ENCODE measurements around the gene FNDC3B.

The FNDC3B gene

GRCh38 chr3:172154768-172155664 is 115.6 kb downstream of the FNDC3B start:
- DNase-seq = no peak

- DNase-seq = no peak
Measured at GRCh38 chr3:172155897-172156585, 116.7 kb downstream of the FNDC3B start.

- DNase-seq = no peak
Measured at GRCh38 chr3:172156586-172156955, 117.2 kb downstream of the FNDC3B start.

- no peak for DNase-seq
Measured at GRCh38 chr3:172157564-172158258, 118.3 kb downstream of the FNDC3B start.

- no peak for DNase-seq
Measured at GRCh38 chr3:172158741-172159140, 119.4 kb downstream of the FNDC3B start.

- no peak for DNase-seq
Measured at GRCh38 chr3:172159376-172159775, 120.0 kb downstream of the FNDC3B start.

- DNase-seq = peak; percentile 71
Measured at GRCh38 chr3:172159962-172160538, 120.7 kb downstream of the FNDC3B start.

GRCh38 chr3:172161133-172161789 is 121.9 kb downstream of the FNDC3B start:
- no peak for DNase-seq

- DNase-seq = no peak
Measured at GRCh38 chr3:172161959-172162358, 122.6 kb downstream of the FNDC3B start.

GRCh38 chr3:172163320-172163719 is 123.9 kb downstream of the FNDC3B start:
- DNase-seq = no peak

GRCh38 chr3:172164620-172165362 is 125.4 kb downstream of the FNDC3B start:
- DNase-seq = no peak

GRCh38 chr3:172166261-172166660 is 126.9 kb downstream of the FNDC3B start:
- DNase-seq = no peak

- DNase-seq = no peak
Measured at GRCh38 chr3:172166890-172167289, 127.5 kb downstream of the FNDC3B start.

GRCh38 chr3:172167892-172168648 is 128.7 kb downstream of the FNDC3B start:
- no peak for DNase-seq

GRCh38 chr3:172170073-172170709 is 130.8 kb downstream of the FNDC3B start:
- DNase-seq = no peak

- no peak for DNase-seq
Measured at GRCh38 chr3:172170841-172171240, 131.5 kb downstream of the FNDC3B start.

GRCh38 chr3:172171396-172172075 is 132.2 kb downstream of the FNDC3B start:
- no peak for DNase-seq

- DNase-seq = no peak
Measured at GRCh38 chr3:172173316-172174254, 134.2 kb downstream of the FNDC3B start.
